Peyer's patch (tissue), 4 donors: ENCODE measurements around the gene CYB5R3. TPM values are rescaled to one million over a fixed set of nuclear protein-coding genes. Genes with fewer than 3 reads are reported as not detected.
"Not testable (repeated sequence)": the region's sequence is repeated elsewhere in the genome, so short reads cannot be mapped to it uniquely, and the experiment has no call there.

ENCODE experiments used
- DNase-seq, 3 donors: peaks; one replicate each; pipeline ENCODE4 v3.0.0-alpha.2; 2017 to 2019
- H3K27ac ChIP-seq, 4 donors: fragments of 200-600 bp; sonication (generic); one replicate each; pipeline ENCODE4 v1.5.1; 2016 to 2019
- H3K27me3 ChIP-seq, 2 donors: fragments of 200-600 bp; sonication (generic); one replicate each; pipeline ENCODE4 v1.5.1; 2019
- H3K36me3 ChIP-seq, 3 donors: fragments of 200-600 bp; sonication (generic); one replicate each; pipeline ENCODE4 v1.5.1; 2016 to 2019
- H3K4me1 ChIP-seq, 4 donors: fragments of 200-600 bp; sonication (generic); one replicate each; pipeline ENCODE4 v1.5.1; 2016 to 2019
- H3K4me3 ChIP-seq, 4 donors: fragments of 200-600 bp; sonication (generic); 1 replicate in 3 of 4; 2 replicates in 1 of 4; pipeline ENCODE4 v1.5.1; 2016 to 2019; ENCODE audit warnings: mild to moderate bottlenecking in 1 of 4
- H3K9me3 ChIP-seq, 4 donors: fragments of 200-600 bp; sonication (generic); one replicate each; pipeline ENCODE4 v1.5.1; 2016 to 2019; ENCODE audit warnings: mild to moderate bottlenecking in 1 of 4
- POLR2A ChIP-seq, 2 donors: fragments of 450-650 bp; IDR thresholded peaks; one replicate each; pipeline ENCODE4 v1.5.1; 2017; ENCODE audit warnings: antibody characterized with exemption in 2 of 2, mild to moderate bottlenecking in 2 of 2, moderate library complexity in 2 of 2
- total RNA-seq, 4 donors: library from RNA; depleted of rRNA; stranded (reverse); fragments of >200 nt; gene quantifications; one replicate each; pipeline ENCODE4 v1.1.0, GENCODE V29; 2016
- TF ChIP-seq, protein P1 (sequence below), 6 experiments: fragments of 450-650 bp in 4 of 6; fragments of 200-600 bp in 2 of 6; sonication (generic) in 1 of 6; IDR thresholded peaks; one replicate each; pipeline ENCODE4 v1.5.1; 2017 to 2019; ENCODE audit warnings: antibody characterized with exemption in 6 of 6, mild to moderate bottlenecking in 3 of 6, moderate library complexity in 1 of 6

Gene CYB5R3
- total RNA-seq, 4 donors from 2014 or later, result 59.4 to 147 (median 117) TPM

DNA sequence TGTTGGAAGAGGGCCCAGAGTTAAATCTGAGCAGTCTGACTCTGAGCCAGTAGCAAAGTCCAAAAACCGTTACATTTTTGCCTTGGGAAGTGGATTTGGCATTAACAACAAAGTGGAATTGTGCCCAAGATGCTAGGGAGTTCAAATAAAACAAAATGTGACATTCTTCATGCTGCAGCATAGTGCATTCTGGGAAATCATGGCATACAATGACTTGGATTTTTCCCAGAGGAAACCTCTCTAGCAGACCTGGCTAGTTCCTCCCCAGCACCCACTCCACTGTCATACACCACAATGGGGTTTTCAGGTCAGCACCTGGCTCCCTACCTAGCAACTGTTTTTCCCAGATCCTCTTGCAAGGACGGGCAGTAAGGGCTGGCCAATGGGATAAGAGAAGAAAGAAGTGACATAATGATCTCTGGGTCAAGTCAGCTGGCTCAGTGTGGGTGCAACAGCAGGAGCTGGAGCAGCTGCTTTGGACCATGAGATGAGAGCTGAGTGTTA, 24.8 kb upstream of the CYB5R3 start:
- no peaks in the 10 kb centered on the region for H3K27me3 ChIP-seq
- TF ChIP-seq, protein P1, sequence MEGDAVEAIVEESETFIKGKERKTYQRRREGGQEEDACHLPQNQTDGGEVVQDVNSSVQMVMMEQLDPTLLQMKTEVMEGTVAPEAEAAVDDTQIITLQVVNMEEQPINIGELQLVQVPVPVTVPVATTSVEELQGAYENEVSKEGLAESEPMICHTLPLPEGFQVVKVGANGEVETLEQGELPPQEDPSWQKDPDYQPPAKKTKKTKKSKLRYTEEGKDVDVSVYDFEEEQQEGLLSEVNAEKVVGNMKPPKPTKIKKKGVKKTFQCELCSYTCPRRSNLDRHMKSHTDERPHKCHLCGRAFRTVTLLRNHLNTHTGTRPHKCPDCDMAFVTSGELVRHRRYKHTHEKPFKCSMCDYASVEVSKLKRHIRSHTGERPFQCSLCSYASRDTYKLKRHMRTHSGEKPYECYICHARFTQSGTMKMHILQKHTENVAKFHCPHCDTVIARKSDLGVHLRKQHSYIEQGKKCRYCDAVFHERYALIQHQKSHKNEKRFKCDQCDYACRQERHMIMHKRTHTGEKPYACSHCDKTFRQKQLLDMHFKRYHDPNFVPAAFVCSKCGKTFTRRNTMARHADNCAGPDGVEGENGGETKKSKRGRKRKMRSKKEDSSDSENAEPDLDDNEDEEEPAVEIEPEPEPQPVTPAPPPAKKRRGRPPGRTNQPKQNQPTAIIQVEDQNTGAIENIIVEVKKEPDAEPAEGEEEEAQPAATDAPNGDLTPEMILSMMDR (IDR thresholded peaks at IDR 0.05), result no peak
- no peak for TF ChIP-seq POLR2A (IDR thresholded peaks at IDR 0.05)
- H3K4me1 ChIP-seq, result peaks cover 0 to 5% (median 2%) of the 10 kb centered on the region in 4 donors
- H3K9me3 ChIP-seq, result peaks cover 0 to 7% (median 0%) of the 10 kb centered on the region in 4 donors
- no peak for DNase-seq
- no peaks in the 10 kb centered on the region for H3K36me3 ChIP-seq
- H3K27ac ChIP-seq, result peak overlapping the region in 1 of 4 donors; percentile 22
- no peak overlapping the region for H3K4me3 ChIP-seq

DNA sequence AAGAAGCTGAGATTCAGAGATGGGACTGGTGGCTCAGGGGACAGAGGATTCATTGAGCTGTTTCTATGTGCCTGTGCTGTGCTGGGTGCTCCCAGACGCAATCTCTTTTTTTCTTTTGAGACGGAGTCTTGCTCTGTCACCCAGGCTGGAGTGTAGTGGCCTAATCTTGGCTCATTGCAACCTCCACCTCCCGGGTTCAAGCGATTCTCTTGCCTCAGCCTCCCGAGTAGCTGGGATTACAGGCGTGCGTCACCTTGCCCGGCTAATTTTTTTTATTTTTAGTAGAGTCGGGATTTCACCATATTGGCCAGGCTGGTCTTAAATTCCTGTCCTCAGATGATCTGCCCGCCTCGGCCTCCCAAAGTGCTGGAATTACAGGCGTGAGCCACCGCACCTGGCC, 23.9 kb upstream of the CYB5R3 start:
- not testable (repeated sequence) for H3K27me3 ChIP-seq, H3K4me1 ChIP-seq, DNase-seq, H3K9me3 ChIP-seq, H3K36me3 ChIP-seq, H3K27ac ChIP-seq, H3K4me3 ChIP-seq

DNA sequence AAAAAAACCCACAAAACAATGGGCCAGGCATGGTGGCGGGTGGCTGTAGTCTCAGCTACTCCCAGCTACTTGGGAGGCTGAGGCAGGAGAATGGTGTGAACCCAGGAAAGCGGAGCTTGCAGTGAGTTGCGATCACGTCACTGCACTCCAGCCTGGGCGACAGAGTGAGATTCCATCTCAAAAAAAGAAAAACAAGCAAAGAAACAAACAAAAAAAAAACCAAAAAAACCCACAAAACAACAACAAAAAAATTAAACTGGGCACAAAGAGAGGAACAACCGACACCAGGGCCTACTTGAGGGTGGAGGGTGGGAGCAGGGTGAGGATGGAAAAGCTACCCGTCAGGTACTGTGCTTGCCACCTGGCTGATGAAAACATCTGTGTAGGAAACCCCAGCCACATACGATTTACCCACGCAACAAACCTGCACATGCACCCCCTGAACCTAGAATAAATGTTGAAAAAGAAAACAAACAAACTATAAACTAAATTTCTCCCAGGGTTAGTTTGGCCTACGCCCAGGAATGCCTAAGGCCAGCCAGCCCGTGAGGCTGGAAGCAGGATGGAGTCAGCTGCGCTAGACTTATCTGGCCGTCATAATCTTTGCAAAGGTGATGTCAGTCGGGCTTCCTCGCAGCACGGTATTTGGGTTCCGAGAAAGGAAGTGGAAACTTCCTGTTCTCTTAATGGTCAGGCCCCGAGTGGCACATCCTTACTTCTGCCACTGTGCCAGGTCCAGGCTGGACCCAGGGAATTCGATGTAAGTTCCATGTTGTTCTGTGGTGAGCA, 21.9 kb upstream of the CYB5R3 start:
- Histone ChIP-seq H3K27me3 (no peaks in the 10 kb centered on the region), H3K4me1 (peaks cover 0 to 5% (median 2%) of the 10 kb centered on the region in 4 donors), H3K4me3 (no peak overlapping the region), H3K9me3 (no peaks in the 10 kb centered on the region), H3K36me3 (no peaks in the 10 kb centered on the region), H3K27ac (no peak overlapping the region)
- peak in 2 of 3 donors; percentile 51 to 65 for DNase-seq
- TF ChIP-seq, protein P1 (IDR thresholded peaks at IDR 0.05), result no peak
- TF ChIP-seq POLR2A (IDR thresholded peaks at IDR 0.05), result no peak

DNA sequence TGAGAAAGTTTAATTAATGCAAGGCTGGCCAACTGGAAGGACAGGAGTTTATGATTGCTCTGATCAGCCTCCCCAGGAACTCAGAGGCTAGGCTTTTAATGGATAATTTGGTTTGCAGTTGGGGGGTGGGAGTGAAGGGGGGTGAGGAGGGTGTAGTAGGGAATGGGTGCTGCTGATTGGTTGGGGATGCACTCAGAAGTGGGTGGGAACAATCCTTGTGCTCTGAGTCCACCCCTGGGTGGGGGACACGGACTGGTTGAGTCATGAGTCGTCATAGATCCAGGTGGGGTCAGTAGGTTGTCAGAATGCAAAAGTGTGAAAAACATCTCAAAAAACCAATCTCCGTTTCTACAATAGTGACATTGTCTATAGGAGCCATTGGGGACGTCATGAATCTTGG, 20.9 kb upstream of the CYB5R3 start:
- Histone ChIP-seq H3K9me3 (no peaks in the 10 kb centered on the region), H3K36me3 (no peaks in the 10 kb centered on the region), H3K4me1 (peaks cover 0 to 9% (median 2%) of the 10 kb centered on the region in 4 donors), H3K27ac (no peak overlapping the region), H3K4me3 (no peak overlapping the region), H3K27me3 (no peaks in the 10 kb centered on the region)
- no peak for DNase-seq
- TF ChIP-seq POLR2A (IDR thresholded peaks at IDR 0.05), result no peak
- TF ChIP-seq, protein P1 (IDR thresholded peaks at IDR 0.05), result no peak

DNA sequence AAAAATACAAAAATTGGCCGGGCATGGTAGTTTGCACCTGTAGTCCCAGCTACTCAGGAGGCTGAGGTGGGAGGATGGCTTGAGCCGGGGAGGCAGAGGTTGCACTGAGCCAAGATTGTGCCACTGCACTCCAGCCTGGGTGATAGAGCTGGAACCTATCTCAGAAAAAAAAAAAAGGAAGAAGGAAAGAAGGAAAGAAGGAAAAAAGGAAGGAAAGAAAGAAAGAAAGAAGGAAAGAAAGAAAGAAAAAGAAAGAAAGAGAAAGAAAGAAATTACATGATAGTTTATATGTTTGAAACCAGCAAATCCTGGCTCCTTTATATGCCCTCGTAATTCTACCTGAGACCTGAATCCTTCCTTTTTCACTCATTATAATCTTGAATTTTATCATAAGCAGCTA, 17.2 kb upstream of the CYB5R3 start:
- H3K4me3 ChIP-seq, H3K36me3 ChIP-seq, H3K27me3 ChIP-seq, DNase-seq, H3K27ac ChIP-seq, H3K9me3 ChIP-seq: not testable (repeated sequence)
- H3K4me1 ChIP-seq, result peaks cover 0 to 13% (median 10%) of the 10 kb centered on the region in 4 donors

DNA sequence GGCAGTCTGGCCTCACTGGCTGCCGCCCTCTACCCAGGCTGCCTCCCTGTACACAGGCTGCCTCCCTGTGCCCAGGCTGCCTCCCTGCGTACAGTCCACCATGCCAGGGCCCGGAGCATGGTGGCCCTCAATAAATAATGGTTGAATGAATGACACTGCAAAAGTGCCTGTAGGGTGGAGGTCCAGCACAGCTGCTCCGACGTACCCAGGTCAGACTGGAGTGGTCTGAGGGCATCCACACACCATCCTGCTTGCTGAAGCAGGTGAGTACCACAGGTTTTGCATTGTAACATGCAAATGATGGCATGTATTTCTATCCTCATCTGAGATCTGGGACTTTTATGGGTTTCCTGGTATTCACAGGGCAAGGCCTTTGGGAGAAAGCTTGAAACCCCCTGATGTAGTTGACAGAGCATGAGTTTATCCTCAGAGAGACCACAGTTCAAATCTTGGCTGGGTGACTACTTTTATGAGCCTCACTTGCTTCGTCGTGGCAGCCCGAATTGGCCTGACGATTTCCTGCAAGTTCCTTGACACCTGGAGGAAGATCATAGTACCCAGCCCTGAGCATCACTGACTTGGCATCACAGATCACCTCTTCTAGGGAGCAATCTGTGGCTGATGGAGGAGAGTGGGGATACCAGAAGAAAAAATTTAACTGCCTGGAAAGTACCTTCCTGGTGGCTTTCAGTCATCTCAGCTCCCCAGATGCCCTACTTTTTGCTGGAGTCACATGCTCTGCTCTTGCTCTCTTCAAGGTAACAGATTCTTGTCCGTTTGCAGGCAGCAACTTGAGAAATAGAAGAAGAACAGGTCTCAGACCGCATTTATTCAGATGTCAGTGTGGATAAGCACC, 16.0 kb upstream of the CYB5R3 start:
- Histone ChIP-seq H3K27me3 (no peaks in the 10 kb centered on the region), H3K36me3 (no peaks in the 10 kb centered on the region), H3K9me3 (no peaks in the 10 kb centered on the region), H3K4me1 (peaks cover 0 to 12% (median 7%) of the 10 kb centered on the region in 4 donors), H3K27ac (peak overlapping the region in 1 of 4 donors; percentile 49), H3K4me3 (no peak overlapping the region)
- TF ChIP-seq POLR2A (IDR thresholded peaks at IDR 0.05), result no peak
- TF ChIP-seq, protein P1 (IDR thresholded peaks at IDR 0.05), result no peak
- DNase-seq, result peak in 1 of 3 donors; percentile 51
